Upper lobe of left lung (tissue), 6 donors: ENCODE measurements around the gene ZNF839. TPM values are rescaled to one million over a fixed set of nuclear protein-coding genes. Genes with fewer than 3 reads are reported as not detected.

Experiments
- ATAC-seq, 2 donors: fragments of 200-7000 bp; cut with Tn5 transposase; one replicate each; pipeline ENCODE4 v1.9.1; 2022; ENCODE audit warnings: mild to moderate bottlenecking in 2 of 2, moderate library complexity in 2 of 2; ENCODE audit not compliant: low FRiP score in 2 of 2
- DNase-seq, 2 donors: peaks; one replicate each; pipeline ENCODE4 v3.0.0-alpha.2; 2019 to 2020
- H3K27ac ChIP-seq, 4 donors: fragments of 200-600 bp; sonication (generic); one replicate each; pipeline ENCODE4 v1.5.1; 2016 to 2019
- H3K27me3 ChIP-seq, 4 donors: fragments of 200-600 bp; sonication (generic); one replicate each; pipeline ENCODE4 v1.5.1; 2017 to 2019
- H3K36me3 ChIP-seq, 4 donors: fragments of 200-600 bp; sonication (generic); one replicate each; pipeline ENCODE4 v1.5.1; 2016 to 2019
- H3K4me1 ChIP-seq, 4 donors: fragments of 200-600 bp; sonication (generic); one replicate each; pipeline ENCODE4 v1.5.1; 2018 to 2019
- H3K4me3 ChIP-seq, 4 donors: fragments of 200-600 bp; sonication (generic); one replicate each; pipeline ENCODE4 v1.5.1; 2017 to 2019; ENCODE audit warnings: mild to moderate bottlenecking in 2 of 4, moderate library complexity in 1 of 4
- H3K9me3 ChIP-seq, 4 donors: fragments of 200-600 bp; sonication (generic); one replicate each; pipeline ENCODE4 v1.5.1; 2018 to 2019
- EP300 ChIP-seq, 4 donors: sonication (generic); formaldehyde crosslinking; IDR thresholded peaks; one replicate each; pipeline ENCODE4 v1.5.1; 2017; ENCODE audit warnings: antibody characterized with exemption in 4 of 4, control low read depth in 2 of 4
- POLR2A ChIP-seq, 4 donors: fragments of 450-650 bp; IDR thresholded peaks; one replicate each; pipeline ENCODE4 v1.5.1; 2016 to 2017; ENCODE audit warnings: antibody characterized with exemption in 4 of 4, mild to moderate bottlenecking in 2 of 4
- POLR2AphosphoS5 ChIP-seq, 2 donors: sonication (generic); formaldehyde crosslinking; IDR thresholded peaks; one replicate each; pipeline ENCODE4 v1.5.1; 2017; ENCODE audit warnings: antibody characterized with exemption in 2 of 2
- WGBS, 2 donors: methylation state at CpG; one replicate each; pipeline ENCODE4 v1.1.5; 2017 to 2018; 5-methylcytosine and 5-hydroxymethylcytosine counted together
- total RNA-seq, 6 donors: library from RNA; depleted of rRNA in 4 of 6; stranded (reverse); fragments of >200 nt in 4 of 6; gene quantifications; one replicate each; pipeline versions ENCODE4 v1.1.0 to v1.2.1, GENCODE V29; 2016 to 2021
- TF ChIP-seq, protein P1 (sequence below), 6 experiments: fragments of 450-650 bp in 4 of 6; fragments of 200-600 bp in 2 of 6; sonication (generic) in 2 of 6; IDR thresholded peaks; one replicate each; pipeline ENCODE4 v1.5.1; 2016 to 2019; ENCODE audit warnings: antibody characterized with exemption in 6 of 6
- donor health status: DM: no; HTN: no; CAD: no; lungs with moderate emphysema.
- donor health status: DM: no; HTN: yes; CAD: no; lungs with severe emphysema.

The ZNF839 gene
- total RNA-seq, 6 donors from 2014 or later, result 8.7 to 37.7 (median 14.1) TPM

DNA sequence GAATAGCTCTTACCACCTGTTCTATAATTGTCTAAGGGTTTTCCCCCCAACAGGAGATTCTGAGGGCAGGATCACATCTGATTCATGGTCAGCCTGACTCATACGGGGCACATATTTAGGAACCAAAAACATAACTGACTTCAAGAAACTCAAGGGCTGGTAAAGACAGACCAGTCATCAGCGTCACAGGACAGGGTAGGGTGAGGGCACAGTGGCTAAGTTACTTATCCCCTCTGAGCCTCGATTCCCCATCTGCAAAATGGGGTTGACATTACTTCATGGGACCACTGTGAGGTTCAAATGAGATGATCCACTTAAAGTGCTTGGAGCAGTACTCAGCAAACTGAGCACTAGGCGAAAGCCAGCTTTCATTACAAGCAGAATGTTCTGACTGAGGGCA, 42.5 kb downstream of the ZNF839 start:
- H3K27me3 ChIP-seq, result no peaks in the 10 kb centered on the region
- H3K4me3 ChIP-seq, result peak overlapping the region; percentile 45 to 85 (median 70)
- WGBS, 2 donors, result 17 to 18% methylated on average over 4 of the region's 4 CpGs
- peaks cover 17 to 20% (median 20%) of the 10 kb centered on the region in 4 donors for H3K4me1 ChIP-seq
- H3K36me3 ChIP-seq, result peaks cover 0 to 22% (median 14%) of the 10 kb centered on the region in 4 donors
- H3K9me3 ChIP-seq, result no peaks in the 10 kb centered on the region
- DNase-seq, result no peak
- H3K27ac ChIP-seq, result peak overlapping the region; percentile 88 to 99 (median 93)
- TF ChIP-seq, protein P1, sequence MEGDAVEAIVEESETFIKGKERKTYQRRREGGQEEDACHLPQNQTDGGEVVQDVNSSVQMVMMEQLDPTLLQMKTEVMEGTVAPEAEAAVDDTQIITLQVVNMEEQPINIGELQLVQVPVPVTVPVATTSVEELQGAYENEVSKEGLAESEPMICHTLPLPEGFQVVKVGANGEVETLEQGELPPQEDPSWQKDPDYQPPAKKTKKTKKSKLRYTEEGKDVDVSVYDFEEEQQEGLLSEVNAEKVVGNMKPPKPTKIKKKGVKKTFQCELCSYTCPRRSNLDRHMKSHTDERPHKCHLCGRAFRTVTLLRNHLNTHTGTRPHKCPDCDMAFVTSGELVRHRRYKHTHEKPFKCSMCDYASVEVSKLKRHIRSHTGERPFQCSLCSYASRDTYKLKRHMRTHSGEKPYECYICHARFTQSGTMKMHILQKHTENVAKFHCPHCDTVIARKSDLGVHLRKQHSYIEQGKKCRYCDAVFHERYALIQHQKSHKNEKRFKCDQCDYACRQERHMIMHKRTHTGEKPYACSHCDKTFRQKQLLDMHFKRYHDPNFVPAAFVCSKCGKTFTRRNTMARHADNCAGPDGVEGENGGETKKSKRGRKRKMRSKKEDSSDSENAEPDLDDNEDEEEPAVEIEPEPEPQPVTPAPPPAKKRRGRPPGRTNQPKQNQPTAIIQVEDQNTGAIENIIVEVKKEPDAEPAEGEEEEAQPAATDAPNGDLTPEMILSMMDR (IDR thresholded peaks at IDR 0.05), result no peak
- no peak for TF ChIP-seq POLR2A (IDR thresholded peaks at IDR 0.05)
- no peak for TF ChIP-seq POLR2AphosphoS5 (IDR thresholded peaks at IDR 0.05)
- TF ChIP-seq EP300 (IDR thresholded peaks at IDR 0.05), result no peak
- no peak for ATAC-seq

DNA sequence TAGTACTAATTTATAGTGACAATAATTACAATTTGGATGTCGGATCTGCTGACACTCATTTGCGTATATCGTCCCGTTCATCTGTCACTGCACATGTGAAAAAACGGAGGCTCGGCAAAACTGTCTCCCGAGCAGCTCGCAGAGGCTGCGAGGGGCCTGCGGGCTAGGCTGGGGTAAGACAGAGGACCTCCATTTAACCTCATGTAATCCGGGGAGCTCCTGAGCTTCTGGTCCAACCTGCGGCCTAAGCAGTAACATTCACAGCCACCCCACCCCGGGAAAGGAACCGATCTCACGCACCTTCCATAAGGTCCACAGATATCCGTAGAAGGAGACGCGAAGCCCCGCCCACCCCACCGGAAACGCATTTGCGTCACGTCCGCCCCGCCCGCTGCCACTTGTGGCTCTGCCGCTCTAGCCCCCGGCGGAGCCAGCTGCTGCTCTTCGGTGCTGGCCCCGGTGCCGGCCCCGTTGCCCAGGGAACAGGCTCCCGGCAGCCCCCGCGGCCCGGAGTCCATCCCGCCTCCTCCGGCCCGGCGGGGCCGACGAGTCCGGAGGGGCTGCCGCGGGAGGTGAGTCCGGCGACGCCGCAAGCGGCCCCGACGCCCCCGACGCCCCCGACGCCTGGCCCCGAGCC, 43.1 kb downstream of the ZNF839 start, which contains the start of the genes CINP and TECPR2:
TSS of gene CINP (minus strand) at position 346 of the 637 bp plus-strand sequence. CDS start at position 307, 39 bp downstream.
TSS of gene TECPR2 (plus strand) at position 397 of the 637 bp plus-strand sequence. CDS start 13,781 bp downstream, outside the sequence.
- WGBS, 2 donors, result 1% methylated on average over 10 to 19 of the region's 58 CpGs
- Histone ChIP-seq H3K36me3 (peaks cover 0 to 18% (median 9%) of the 10 kb centered on the region in 4 donors), H3K4me3 (peak within 1 kb of the TSS; percentile 63 to 92 (median 81)), H3K27ac (peak within 1 kb of the TSS; percentile 88 to 99 (median 93)), H3K27me3 (no peaks in the 10 kb centered on the region), H3K4me1 (peaks cover 17 to 20% (median 20%) of the 10 kb centered on the region in 4 donors), H3K9me3 (no peaks in the 10 kb centered on the region)
- TF ChIP-seq POLR2AphosphoS5 (IDR thresholded peaks at IDR 0.05), result peak; percentile 79 to 88
- peak in 3 of 4 donors; percentile 65 to 87 (median 68) for TF ChIP-seq POLR2A (IDR thresholded peaks at IDR 0.05)
- TF ChIP-seq, protein P1 (IDR thresholded peaks at IDR 0.05), result peak in 1 of 6 experiments; percentile 3
- peak in 1 of 4 donors; percentile 1 for TF ChIP-seq EP300 (IDR thresholded peaks at IDR 0.05)
- peak; percentile 99 to 100 for DNase-seq
- peak; percentile 97 to 100 for ATAC-seq

DNA sequence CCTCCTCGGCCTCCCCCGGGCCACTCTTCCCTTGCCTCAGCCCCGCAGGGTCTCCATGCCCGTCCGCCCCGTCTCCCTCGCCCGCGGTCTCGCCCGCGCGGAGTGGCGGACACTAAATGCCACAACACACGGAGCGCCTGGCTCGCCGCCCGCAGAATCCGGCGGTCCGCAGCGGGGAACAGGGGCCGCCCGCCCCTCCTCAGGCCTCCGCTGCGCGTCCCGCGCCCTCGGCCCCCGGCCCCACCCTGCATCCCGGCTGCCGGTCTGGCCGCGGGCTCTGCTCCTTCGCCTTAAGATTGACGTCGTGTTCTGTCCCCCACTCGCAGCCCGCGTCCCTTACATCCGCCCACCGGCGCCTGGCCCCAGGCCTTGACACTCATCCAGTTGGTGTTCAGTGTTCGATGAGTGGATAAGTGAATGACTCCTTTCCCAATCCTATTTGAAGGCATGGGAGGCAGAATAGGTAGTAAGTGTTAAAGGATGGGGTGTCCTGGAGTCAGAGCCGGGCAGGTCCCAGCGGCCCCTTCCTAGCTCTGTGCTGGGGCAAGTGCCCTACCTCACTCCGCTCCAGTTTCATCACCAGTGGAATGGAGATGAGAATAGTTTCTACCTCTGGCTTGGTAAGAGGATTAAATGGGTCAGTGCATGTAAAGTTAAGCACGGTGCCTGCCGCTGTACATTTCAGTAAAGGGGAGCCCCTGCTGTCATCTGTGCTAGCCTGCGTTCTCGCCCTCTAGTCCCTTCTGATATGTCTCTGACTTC, 43.8 kb downstream of the ZNF839 start:
- H3K4me1 ChIP-seq, result peaks cover 17 to 20% (median 20%) of the 10 kb centered on the region in 4 donors
- ATAC-seq, result peak; percentile 9 to 74
- H3K4me3 ChIP-seq, result peak overlapping the region; percentile 63 to 92 (median 81)
- TF ChIP-seq POLR2A (IDR thresholded peaks at IDR 0.05) (peak in 1 of 4 donors; percentile 14), EP300 (IDR thresholded peaks at IDR 0.05) (no peak)
- H3K9me3 ChIP-seq, result no peaks in the 10 kb centered on the region
- no peaks in the 10 kb centered on the region for H3K27me3 ChIP-seq
- 4 to 18% methylated on average over 7 to 44 of the region's 53 CpGs for WGBS, 2 donors
- peaks cover 0 to 11% (median 4%) of the 10 kb centered on the region in 4 donors for H3K36me3 ChIP-seq
- H3K27ac ChIP-seq, result peak overlapping the region; percentile 88 to 99 (median 93)
- peak; percentile 39 to 94 for DNase-seq

DNA sequence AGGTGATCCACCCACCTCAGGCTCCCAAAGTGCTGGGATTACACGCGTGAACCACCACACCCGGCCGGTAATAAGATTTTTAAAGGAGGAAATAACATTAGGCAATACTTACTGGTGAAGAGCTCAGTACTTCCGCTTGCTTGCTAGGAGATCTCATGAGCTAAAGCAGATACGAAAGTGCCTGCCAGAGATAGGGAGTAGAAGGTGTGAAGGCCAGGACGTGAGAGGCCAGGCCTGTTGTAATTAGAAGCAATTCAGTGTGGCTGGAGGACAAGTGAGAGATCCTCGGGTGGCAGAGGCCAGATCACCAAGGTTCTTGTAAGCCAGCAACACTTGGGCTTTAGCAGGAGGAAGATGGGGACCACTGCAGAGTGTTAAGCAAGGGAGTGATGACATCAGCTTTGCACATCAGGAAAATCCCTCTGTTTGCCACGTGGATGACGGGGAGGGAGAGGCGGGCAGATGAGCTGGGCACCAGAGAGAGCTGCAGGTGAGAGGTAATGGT, 50.8 kb downstream of the ZNF839 start:
- DNase-seq, result peak in 1 of 2 donors; percentile 60
- H3K4me3 ChIP-seq, result no peak overlapping the region
- H3K4me1 ChIP-seq, result peaks cover 0 to 15% (median 7%) of the 10 kb centered on the region in 4 donors
- ATAC-seq, result peak; percentile 71 to 74
- H3K9me3 ChIP-seq, result no peaks in the 10 kb centered on the region
- no peaks in the 10 kb centered on the region for H3K27me3 ChIP-seq
- no peak for TF ChIP-seq POLR2A (IDR thresholded peaks at IDR 0.05)
- peak; percentile 12 to 34 for TF ChIP-seq POLR2AphosphoS5 (IDR thresholded peaks at IDR 0.05)
- H3K36me3 ChIP-seq, result no peaks in the 10 kb centered on the region
- WGBS, 2 donors, result 61 to 79% methylated on average over 11 of the region's 11 CpGs
- H3K27ac ChIP-seq, result peak overlapping the region; percentile 50 to 82 (median 66)

DNA sequence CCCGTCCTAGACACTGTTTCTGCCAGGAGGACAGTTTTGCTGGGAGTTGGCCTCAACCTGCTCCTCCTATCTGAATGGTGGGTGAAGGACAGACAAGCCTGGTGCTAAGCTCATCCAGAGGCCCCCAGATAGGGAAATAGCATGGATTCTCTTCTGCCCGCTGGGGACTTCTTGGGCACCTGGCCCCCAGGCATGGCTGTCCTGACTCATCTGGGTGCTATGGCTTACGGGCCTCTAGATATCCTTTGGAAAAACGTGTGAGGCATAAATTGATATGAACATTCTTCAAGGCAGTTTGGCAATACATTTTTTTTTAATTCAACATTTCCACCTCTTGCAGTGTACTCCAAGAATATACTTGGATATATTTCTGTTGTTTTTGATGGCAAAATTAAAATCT, 51.8 kb downstream of the ZNF839 start:
- Histone ChIP-seq H3K4me1 (peaks cover 0 to 15% (median 7%) of the 10 kb centered on the region in 4 donors), H3K9me3 (no peaks in the 10 kb centered on the region), H3K36me3 (no peaks in the 10 kb centered on the region), H3K4me3 (no peak overlapping the region), H3K27me3 (no peaks in the 10 kb centered on the region), H3K27ac (peak overlapping the region in 3 of 4 donors; percentile 50 to 82 (median 77))
- no peak for ATAC-seq
- DNase-seq, result no peak
- TF ChIP-seq POLR2A (IDR thresholded peaks at IDR 0.05) (no peak), EP300 (IDR thresholded peaks at IDR 0.05) (no peak), POLR2AphosphoS5 (IDR thresholded peaks at IDR 0.05) (no peak)
- TF ChIP-seq, protein P1 (IDR thresholded peaks at IDR 0.05), result no peak
- 91 to 94% methylated on average over 4 of the region's 4 CpGs for WGBS, 2 donors
